H1 (cell line): Measurements from ENCODE around the gene RPL18A. TPM values are rescaled to one million over a fixed set of nuclear protein-coding genes. Genes with fewer than 3 reads are reported as not detected.

Source experiments
- CTCF ChIA-PET: fragments of 300-600 bp; sonication (Branson Sonifier 250); formaldehyde crosslinking; loops from one replicate; lab custom pipeline; 2021; ENCODE audit not compliant: partially characterized antibody; lab: Charles Lee
- POLR2A ChIA-PET: fragments of 300-600 bp; sonication (Branson Sonifier 250); formaldehyde crosslinking; loops from one replicate; lab custom pipeline; 2021; ENCODE audit warnings: inconsistent platforms; ENCODE audit not compliant: partially characterized antibody; lab: Charles Lee
- DNase-seq, 2 experiments: peaks; one replicate each; pipeline versions ENCODE4 v3.0.0 to v3.0.0-alpha.2; 2010 to 2022; ENCODE audit warnings: low spot score in 2 of 2, low read depth in 1 of 2, mixed read lengths in 1 of 2
- FAIRE-seq: peaks from 2 replicates; lab custom pipeline; 2011; peaks lifted over from hg19 to GRCh38; lab: Jason Lieb, UNC
- H2AFZ ChIP-seq: 2 replicates; pipeline ENCODE4 v1.8.1; 2012; ENCODE audit warnings: low read length, inconsistent platforms
- H2AK5ac ChIP-seq: 2 replicates; pipeline ENCODE4 v1.6.1; 2013; ENCODE audit warnings: low read depth, low read length
- H2BK120ac ChIP-seq: replicated peaks from 2 replicates; pipeline ENCODE3; 2013; ENCODE audit warnings: low read depth, low read length, inconsistent platforms
- H2BK12ac ChIP-seq: 2 replicates; pipeline ENCODE4 v1.6.1; 2013; ENCODE audit warnings: low read depth, low read length
- H2BK15ac ChIP-seq: 2 replicates; pipeline ENCODE4 v1.6.1; 2013; ENCODE audit warnings: low read length
- H2BK20ac ChIP-seq: 2 replicates; pipeline ENCODE4 v1.6.1; 2013; ENCODE audit warnings: low read length
- H2BK5ac ChIP-seq: 2 replicates; pipeline ENCODE4 v1.6.1; 2013; ENCODE audit warnings: low read depth, low read length
- H3K14ac ChIP-seq: 2 replicates; pipeline ENCODE4 v1.6.1; 2013; ENCODE audit warnings: inconsistent platforms; ENCODE audit not compliant: insufficient read length
- H3K18ac ChIP-seq: 2 replicates; pipeline ENCODE4 v1.6.1; 2013; ENCODE audit warnings: low read length; ENCODE audit errors: extremely low read depth
- H3K23ac ChIP-seq: 2 replicates; pipeline ENCODE4 v1.6.1; 2013; ENCODE audit warnings: inconsistent platforms; ENCODE audit not compliant: insufficient read length
- H3K23me2 ChIP-seq: 2 replicates; pipeline ENCODE4 v1.6.1; 2013; ENCODE audit warnings: low read depth, low read length
- H3K27ac ChIP-seq: 2 replicates; pipeline ENCODE4 v1.6.1; 2011; ENCODE audit warnings: low read depth, low read length, inconsistent platforms
- H3K27me3 ChIP-seq, 4 experiments: replicated peaks in 1 of 4; 1 replicate in 1 of 4; 2 replicates in 3 of 4; pipeline versions ENCODE4 v1.6.1 to v1.8.1; 2011 to 2013; ENCODE audit warnings: low read length in 3 of 4, mild to moderate bottlenecking in 3 of 4, inconsistent platforms in 2 of 4, mixed read lengths in 2 of 4, moderate library complexity in 1 of 4; ENCODE audit not compliant: control insufficient read depth in 3 of 4, insufficient read depth in 3 of 4; ENCODE audit errors: extremely low read depth in 1 of 4
- H3K36me3 ChIP-seq, 4 experiments: 2 replicates each; pipeline versions ENCODE4 v1.6.1 to v1.8.1; 2011 to 2013; ENCODE audit warnings: mild to moderate bottlenecking in 4 of 4, low read length in 3 of 4, moderate library complexity in 2 of 4, control low read depth in 1 of 4, inconsistent platforms in 1 of 4; ENCODE audit not compliant: insufficient read depth in 4 of 4, control insufficient read depth in 2 of 4
- H3K4ac ChIP-seq: replicated peaks from 2 replicates; pipeline ENCODE3; 2013; ENCODE audit warnings: low read length, low read depth, mixed read lengths, inconsistent platforms; ENCODE audit not compliant: insufficient read length
- H3K4me1 ChIP-seq, 4 experiments: replicated peaks in 1 of 4; 1 replicate in 1 of 4; 2 replicates in 3 of 4; pipeline versions ENCODE4 v1.6.1 to v1.8.1; 2011 to 2013; ENCODE audit warnings: low read length in 3 of 4, inconsistent platforms in 2 of 4, mixed read lengths in 1 of 4; ENCODE audit not compliant: insufficient read depth in 4 of 4, control insufficient read depth in 3 of 4
- H3K4me2 ChIP-seq, 2 experiments: 2 replicates each; pipeline versions ENCODE4 v1.6.1 to v1.8.1; 2011 to 2013; ENCODE audit warnings: low read depth in 2 of 2, low read length in 2 of 2, control low read depth in 1 of 2, inconsistent platforms in 1 of 2, mild to moderate bottlenecking in 1 of 2; ENCODE audit not compliant: insufficient read depth in 1 of 2
- H3K4me3 ChIP-seq, 4 experiments: fragments of 200-600, 300-600 bp in 1 of 4; sonication (generic), shearing (Covaris generic), sonication (Bioruptor Twin) in 1 of 4; 2 replicates each; pipeline versions ENCODE4 v1.5.1 to v1.8.1; 2011 to 2016; ENCODE audit warnings: low read length in 4 of 4, low read depth in 3 of 4, control low read depth in 2 of 4, inconsistent platforms in 2 of 4, mild to moderate bottlenecking in 2 of 4, mixed read lengths in 1 of 4, moderate library complexity in 1 of 4; ENCODE audit not compliant: insufficient read depth in 2 of 4; ENCODE audit errors: extremely low read depth in 1 of 4
- H3K56ac ChIP-seq: replicated peaks from 2 replicates; pipeline ENCODE3; 2013; ENCODE audit warnings: low read depth, mild to moderate bottlenecking, mixed read lengths, low read length, inconsistent platforms; ENCODE audit not compliant: insufficient read length
- H3K79me1 ChIP-seq: 2 replicates; pipeline ENCODE4 v1.6.1; 2013; ENCODE audit warnings: low read depth, low read length, control low read depth
- H3K79me2 ChIP-seq, 2 experiments: 2 replicates each; pipeline versions ENCODE4 v1.6.1 to v1.8.1; 2012 to 2013; ENCODE audit warnings: low read length in 2 of 2, mild to moderate bottlenecking in 2 of 2, inconsistent platforms in 1 of 2; ENCODE audit not compliant: insufficient read depth in 2 of 2, control insufficient read depth in 1 of 2
- H3K9ac ChIP-seq, 4 experiments: replicated peaks in 1 of 4; 1 replicate in 1 of 4; 2 replicates in 3 of 4; pipeline versions ENCODE4 v1.6.1 to v1.8.1; 2011 to 2013; ENCODE audit warnings: low read depth in 3 of 4, low read length in 3 of 4, control low read depth in 2 of 4, mild to moderate bottlenecking in 2 of 4, moderate library complexity in 2 of 4, inconsistent platforms in 1 of 4; ENCODE audit errors: extremely low read depth in 1 of 4
- H3K9me3 ChIP-seq, 2 experiments: 2 replicates each; pipeline versions ENCODE4 v1.6.1 to v1.8.1; 2012 to 2013; ENCODE audit warnings: mild to moderate bottlenecking in 2 of 2, moderate library complexity in 2 of 2, control low read depth in 1 of 2, inconsistent platforms in 1 of 2, low read depth in 1 of 2, low read length in 1 of 2, mixed read lengths in 1 of 2; ENCODE audit not compliant: insufficient read depth in 2 of 2
- H4K20me1 ChIP-seq, 2 experiments: replicated peaks in 1 of 2; 2 replicates each; pipeline versions ENCODE3 to v1.8.1; 2011 to 2013; ENCODE audit warnings: inconsistent platforms in 2 of 2, low read length in 2 of 2, mild to moderate bottlenecking in 1 of 2; ENCODE audit not compliant: insufficient read depth in 2 of 2, control insufficient read depth in 1 of 2
- H4K5ac ChIP-seq: 2 replicates; pipeline ENCODE4 v1.6.1; 2013; ENCODE audit warnings: low read length, low read depth, mixed read lengths, inconsistent platforms; ENCODE audit not compliant: insufficient read length
- H4K8ac ChIP-seq: 2 replicates; pipeline ENCODE4 v1.8.0; 2013; ENCODE audit warnings: mild to moderate bottlenecking, moderate library complexity, low read length, inconsistent platforms; ENCODE audit not compliant: insufficient read depth; ENCODE audit errors: extremely low read depth
- H4K91ac ChIP-seq: replicated peaks from 2 replicates; pipeline ENCODE3; 2013; ENCODE audit warnings: low read length, mixed read lengths, inconsistent platforms; ENCODE audit not compliant: insufficient read length
- BRCA1 ChIP-seq: IDR thresholded peaks from 2 replicates; pipeline ENCODE4 v1.6.1; 2012; ENCODE audit warnings: low read depth, low read length, improper control_type of control experiment
- CREB1 ChIP-seq: IDR thresholded peaks from 2 replicates; pipeline ENCODE4 v1.6.1; 2012; ENCODE audit warnings: inconsistent platforms
- POLR2A ChIP-seq, 2 experiments: IDR thresholded peaks; 1 replicate in 1 of 2; 2 replicates in 1 of 2; pipeline ENCODE4 v1.6.1; 2011; ENCODE audit warnings: low read depth in 2 of 2, low read length in 2 of 2, mild to moderate bottlenecking in 2 of 2; ENCODE audit errors: control extremely low read depth in 1 of 2
- WGBS, 2 experiments: shearing (Covaris generic) in 1 of 2; methylation state at CpG; one replicate each; pipeline versions ENCODE4 v1.1.6 to v1.1.7; 2013 to 2015; ENCODE audit warnings: low lambda C conversion rate in 2 of 2, mixed read lengths in 2 of 2, inconsistent platforms in 1 of 2, low coverage in 1 of 2, missing lambda C conversion rate in 1 of 2; ENCODE audit not compliant: insufficient replicate concordance in 2 of 2, insufficient coverage in 1 of 2, insufficient read length in 1 of 2; ENCODE audit errors: extremely low coverage in 1 of 2, missing lambda C conversion rate in 1 of 2; 5-methylcytosine and 5-hydroxymethylcytosine counted together
- polyA plus RNA-seq, 7 experiments: library from polyadenylated mRNA; depleted of rRNA in 3 of 7; stranded (reverse) in 5 of 7; unstranded in 2 of 7; fragments of >200 nt in 5 of 7; fragments of 200-250 nt in 2 of 7; gene quantifications; 1 replicate in 5 of 7; 2 replicates in 1 of 7; 4 replicates in 1 of 7; pipeline versions ENCODE4 v1.2.1 to v1.2.3, GENCODE V29; 2011 to 2013; ENCODE audit warnings: missing spikeins in 2 of 7, mixed read lengths in 2 of 7
- total RNA-seq: library from RNA; stranded (reverse); fragmentation: NEBNext Ultra II Directional; extraction: Animal tissue kit (Norgen Biotek cat#: 25700); gene quantifications from 2 replicates; pipeline ENCODE4 v1.2.1, GENCODE V29; 2021

RPL18A gene
- total and polyA plus RNA-seq, 2 of the 8 experiments (the other 6 are each of a cell fraction or from before 2014, with no cell fraction given): 2,749 to 3,938 TPM

DNA sequence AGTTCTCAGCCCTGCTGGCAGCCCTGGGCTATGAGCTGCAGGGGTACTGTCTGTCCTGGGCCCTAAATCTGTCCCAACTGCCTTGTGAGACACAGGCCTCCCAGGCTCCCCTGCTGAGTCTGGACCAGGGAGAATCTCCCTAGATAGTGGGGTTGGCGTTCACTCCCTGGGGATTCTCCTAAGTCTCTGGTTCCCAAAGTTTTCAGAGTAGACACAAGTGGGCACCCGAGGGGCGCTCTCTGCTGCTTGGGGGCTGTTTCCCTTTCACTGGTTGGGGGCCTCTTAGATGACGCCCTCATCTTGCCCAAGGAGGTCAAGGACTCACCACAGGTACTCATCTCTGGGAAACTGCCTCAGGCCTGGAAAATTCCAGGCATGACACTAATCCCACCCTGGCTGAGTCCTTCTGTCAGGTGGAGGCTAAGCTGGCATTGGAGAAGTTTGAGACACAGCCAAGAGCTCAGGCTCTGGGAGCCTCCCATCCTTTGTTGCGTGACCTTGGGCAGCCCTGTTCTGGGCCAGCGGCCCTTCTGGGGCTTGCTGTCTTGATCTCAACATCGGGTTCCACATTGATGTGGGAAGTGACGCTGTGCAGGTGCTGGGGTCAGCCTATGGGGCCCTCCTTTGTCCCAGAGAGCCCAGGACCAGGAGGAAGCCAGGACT is 3.9 kb downstream of the RPL18A start:
- no peaks in the 10 kb centered on the region for H3K27me3 ChIP-seq
- TF ChIP-seq BRCA1 (no peak), POLR2A (IDR thresholded peaks at IDR 0.05; ENCODE audit: control extremely low read depth in 1 of 2, low read depth in 2 of 2, low read length in 2 of 2) (peak in 1 of 2 experiments; percentile 26; a peak in 1 of 3 replicates), CREB1 (no peak)
- H3K23me2 ChIP-seq: peaks cover 20% of the 10 kb centered on the region
- H2AK5ac ChIP-seq: no peak overlapping the region
- peak overlapping the region; percentile 73; the same call in 1 of the 2 replicates for H4K8ac ChIP-seq
- no peak for FAIRE-seq
- no peak overlapping the region for H3K23ac ChIP-seq
- no peak overlapping the region for H3K9ac ChIP-seq
- no peak overlapping the region for H3K56ac ChIP-seq
- H3K4me3 ChIP-seq: no peak overlapping the region
- peaks cover 15 to 28% of the 10 kb centered on the region in 2 experiments for H3K79me2 ChIP-seq
- H3K36me3 ChIP-seq: peaks cover 32 to 51% (median 40%) of the 10 kb centered on the region in 4 experiments
- no peak overlapping the region for H2BK15ac ChIP-seq
- no peak overlapping the region for H3K4ac ChIP-seq
- H3K9me3 ChIP-seq: no peaks in the 10 kb centered on the region
- no peak overlapping the region for H2BK120ac ChIP-seq
- no peak overlapping the region for H2BK20ac ChIP-seq
- no peak overlapping the region for H4K91ac ChIP-seq
- H3K27ac ChIP-seq: no peak overlapping the region
- H3K18ac ChIP-seq: no peak overlapping the region
- no peak overlapping the region for H3K14ac ChIP-seq
- H3K4me1 ChIP-seq: peaks cover 0 to 18% (median 9%) of the 10 kb centered on the region in 4 experiments; a peak in 6 of 7 replicates
- no peak for DNase-seq
- H4K20me1 ChIP-seq: peaks cover 18 to 26% of the 10 kb centered on the region in 2 experiments
- CTCF ChIA-PET: interaction anchor here (0.5 to 1.8 kb wide), 4 partner anchors 9 to 173 kb away, joined by 3 to 5 read pairs (median 4); partner anchors contain the start of gene CCDC124
- POLR2A ChIA-PET: interaction anchor here (0.6 to 20.2 kb wide), 23 partner anchors 9 to 485 kb away, joined by 3 to 392 read pairs (median 5); partner anchors contain the start of genes CCDC124, JAK3 and SLC5A5
- WGBS, 2 experiments: 96% methylated on average over 8 of the region's 8 CpGs; no CpG with 5 or more reads in 1 of the 2 experiments
- H4K5ac ChIP-seq: no peak overlapping the region
- no peak overlapping the region for H2BK12ac ChIP-seq
- H2AFZ ChIP-seq: no peak overlapping the region
- H2BK5ac ChIP-seq: no peak overlapping the region
- H3K79me1 ChIP-seq: peaks cover 6% of the 10 kb centered on the region; the same call in 1 of the 2 replicates
- H3K4me2 ChIP-seq: no peak overlapping the region
